ENCODE data around the gene MCOLN2. TPM values are rescaled to one million over a fixed set of nuclear protein-coding genes. Genes with fewer than 3 reads are reported as not detected.

Gene MCOLN2
- total RNA-seq, 1 donor from 2014 or later, result not detected

DNA sequence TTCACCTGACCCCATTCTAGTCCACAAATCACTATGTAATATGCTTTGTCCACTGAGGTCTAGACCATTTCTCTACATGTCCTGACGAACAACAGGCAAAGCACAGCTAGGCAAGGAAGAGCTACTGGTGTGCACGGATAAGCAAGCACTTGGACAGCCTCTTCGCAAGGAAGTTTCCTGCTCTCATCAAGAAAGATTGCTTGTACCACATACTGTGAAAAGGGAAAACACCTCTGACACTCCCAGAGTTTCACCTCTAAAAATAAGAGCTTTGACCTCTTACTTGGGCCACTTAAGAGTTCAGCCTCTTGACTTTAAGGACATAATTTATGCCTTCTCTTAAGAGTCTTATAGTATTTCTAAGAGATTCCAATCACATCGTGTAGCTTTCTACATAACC lies 67.9 kb downstream of the MCOLN2 start:
- no peak for DNase-seq

DNA sequence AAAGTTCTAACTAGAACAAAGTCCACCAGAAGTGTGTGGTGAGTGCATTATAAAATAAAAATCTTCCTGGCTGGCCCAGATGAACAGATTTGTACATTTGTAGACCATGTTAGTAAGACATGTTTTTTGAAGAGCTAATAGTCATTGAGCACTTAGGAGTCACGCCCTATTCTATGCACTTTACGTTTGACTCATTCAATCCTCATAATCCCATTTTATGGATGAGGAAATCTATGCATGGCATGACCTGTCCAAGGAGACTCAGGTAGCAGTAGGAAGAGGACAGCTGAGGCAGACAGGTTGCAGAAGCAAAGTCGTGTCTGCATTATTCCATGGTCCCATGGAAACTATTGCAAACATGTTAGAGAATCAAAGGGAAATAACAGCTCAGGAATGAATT lies 73.6 kb downstream of the MCOLN2 start:
- Mint-ChIP-seq H3K4me3 (ENCODE audit: unreplicated experiment) (no peak overlapping the region), H3K27ac (ENCODE audit: unreplicated experiment) (no peak overlapping the region), H3K4me1 (ENCODE audit: low read depth, unreplicated experiment) (peaks cover 12% of the 10 kb centered on the region), H3K36me3 (ENCODE audit: unreplicated experiment) (no peaks in the 10 kb centered on the region), H3K9me3 (ENCODE audit: unreplicated experiment) (no peaks in the 10 kb centered on the region), H3K27me3 (ENCODE audit: unreplicated experiment) (peaks cover 4% of the 10 kb centered on the region)
- no peak for TF ChIP-seq CTCF (IDR thresholded peaks at IDR 0.05; ENCODE audit: partially characterized antibody, unreplicated experiment)
- DNase-seq, result no peak

More for the DNA sequence above, 67.9 kb downstream of the MCOLN2 start:
- H3K9me3 Mint-ChIP-seq (ENCODE audit: unreplicated experiment), result no peaks in the 10 kb centered on the region
- H3K4me1 Mint-ChIP-seq (ENCODE audit: low read depth, unreplicated experiment), result no peaks in the 10 kb centered on the region
- no peaks in the 10 kb centered on the region for H3K36me3 Mint-ChIP-seq (ENCODE audit: unreplicated experiment)
- no peak for TF ChIP-seq CTCF (IDR thresholded peaks at IDR 0.05; ENCODE audit: partially characterized antibody, unreplicated experiment)
- H3K27ac Mint-ChIP-seq (ENCODE audit: unreplicated experiment), result no peak overlapping the region
- no peaks in the 10 kb centered on the region for H3K27me3 Mint-ChIP-seq (ENCODE audit: unreplicated experiment)
- H3K4me3 Mint-ChIP-seq (ENCODE audit: unreplicated experiment), result no peak overlapping the region

DNA sequence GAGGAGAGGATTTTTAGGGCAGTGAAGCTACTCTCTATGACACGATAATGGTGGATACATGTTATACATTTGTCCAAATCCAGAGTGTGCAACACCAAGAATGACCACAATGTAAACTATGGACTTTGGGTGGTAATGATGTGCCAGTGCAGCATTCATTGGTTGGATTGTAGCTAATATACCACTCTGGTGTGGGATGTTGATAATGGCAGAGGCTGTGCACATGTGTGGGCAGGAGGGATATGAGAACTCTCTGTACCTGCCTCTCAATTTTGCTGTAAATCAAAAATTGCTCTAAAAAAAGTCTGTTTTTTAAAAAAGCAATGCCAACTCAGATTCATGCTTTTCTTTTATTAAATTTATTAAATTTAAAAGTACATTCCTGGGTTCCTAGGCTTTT lies 76.8 kb downstream of the MCOLN2 start:
- peak overlapping the region; percentile 60 for H3K27ac Mint-ChIP-seq (ENCODE audit: unreplicated experiment)
- no peak overlapping the region for H3K4me3 Mint-ChIP-seq (ENCODE audit: unreplicated experiment)
- H3K9me3 Mint-ChIP-seq (ENCODE audit: unreplicated experiment), result no peaks in the 10 kb centered on the region
- no peak for TF ChIP-seq CTCF (IDR thresholded peaks at IDR 0.05; ENCODE audit: partially characterized antibody, unreplicated experiment)
- peaks cover 4% of the 10 kb centered on the region for H3K27me3 Mint-ChIP-seq (ENCODE audit: unreplicated experiment)
- H3K4me1 Mint-ChIP-seq (ENCODE audit: low read depth, unreplicated experiment), result peaks cover 12% of the 10 kb centered on the region
- no peaks in the 10 kb centered on the region for H3K36me3 Mint-ChIP-seq (ENCODE audit: unreplicated experiment)
- no peak for DNase-seq

GRCh38 chr1:84919461-84919970 lies 77.4 kb downstream of the MCOLN2 start:
- Mint-ChIP-seq H3K27me3 (ENCODE audit: unreplicated experiment) (peaks cover 4% of the 10 kb centered on the region), H3K9me3 (ENCODE audit: unreplicated experiment) (no peaks in the 10 kb centered on the region), H3K4me3 (ENCODE audit: unreplicated experiment) (no peak overlapping the region), H3K4me1 (ENCODE audit: low read depth, unreplicated experiment) (peaks cover 12% of the 10 kb centered on the region), H3K36me3 (ENCODE audit: unreplicated experiment) (no peaks in the 10 kb centered on the region), H3K27ac (ENCODE audit: unreplicated experiment) (peak overlapping the region; percentile 60)
- no peak for DNase-seq
- TF ChIP-seq CTCF (IDR thresholded peaks at IDR 0.05; ENCODE audit: partially characterized antibody, unreplicated experiment), result no peak

DNA sequence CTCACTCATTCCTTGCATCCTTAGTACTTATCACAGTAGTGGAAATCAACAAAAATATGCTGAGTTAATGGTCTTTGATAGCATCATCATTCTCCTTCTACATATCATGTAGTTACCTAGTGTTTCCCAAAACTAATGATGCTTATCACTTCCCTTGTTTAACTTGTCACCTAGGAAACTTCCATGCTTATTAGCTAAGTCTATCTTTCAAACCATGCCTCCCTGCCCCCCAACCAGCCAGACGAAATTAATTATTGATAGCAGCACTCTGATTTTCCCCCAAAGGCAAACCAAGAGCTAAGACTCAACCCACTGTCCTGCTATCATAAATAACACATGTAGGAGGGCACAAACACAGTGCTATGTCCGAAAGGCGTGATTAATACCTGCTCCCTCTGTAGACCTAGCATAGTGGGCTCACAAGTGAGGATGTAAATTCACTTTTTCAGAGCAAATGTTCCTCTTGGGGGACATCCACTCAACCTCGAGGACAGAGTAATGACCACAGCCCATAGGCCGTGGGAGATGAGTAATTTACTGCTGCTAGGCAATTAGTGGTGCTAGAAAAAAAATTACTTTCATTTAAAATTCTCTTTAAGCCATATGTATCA lies 78.1 kb downstream of the MCOLN2 start:
- H3K36me3 Mint-ChIP-seq (ENCODE audit: unreplicated experiment), result no peaks in the 10 kb centered on the region
- H3K27ac Mint-ChIP-seq (ENCODE audit: unreplicated experiment), result peak overlapping the region; percentile 46
- H3K9me3 Mint-ChIP-seq (ENCODE audit: unreplicated experiment), result no peaks in the 10 kb centered on the region
- no peak overlapping the region for H3K4me3 Mint-ChIP-seq (ENCODE audit: unreplicated experiment)
- DNase-seq, result no peak
- H3K4me1 Mint-ChIP-seq (ENCODE audit: low read depth, unreplicated experiment), result peaks cover 12% of the 10 kb centered on the region
- H3K27me3 Mint-ChIP-seq (ENCODE audit: unreplicated experiment), result peaks cover 4% of the 10 kb centered on the region
- TF ChIP-seq CTCF (IDR thresholded peaks at IDR 0.05; ENCODE audit: partially characterized antibody, unreplicated experiment), result no peak
